ENCODE results near the gene CAMK2B. TPM values are rescaled to one million over a fixed set of nuclear protein-coding genes. Genes with fewer than 3 reads are reported as not detected.

The CAMK2B gene
- total RNA-seq, 1 experiment from 2014 or later, result 0.34 TPM

GRCh38 chr7:44266526-44266925, 58.9 kb downstream of the CAMK2B start:
- Histone ChIP-seq H3K4me2 (ENCODE audit: low read length) (no peak overlapping the region), H4K20me1 (ENCODE audit: insufficient read depth) (no peaks in the 10 kb centered on the region), H3K79me2 (ENCODE audit: insufficient read depth, low read length) (no peaks in the 10 kb centered on the region), H3K4me3 (replicated peaks in 1 of 2; ENCODE audit: low read depth in 1 of 2, low read length in 2 of 2) (no peak overlapping the region), H3K9me2 (ENCODE audit: insufficient read depth) (no peaks in the 10 kb centered on the region), H2AFZ (ENCODE audit: low read depth, low read length, poor library complexity, severe bottlenecking) (no peak overlapping the region), H3K9ac (ENCODE audit: low read length) (no peak overlapping the region), H3K27me3 (ENCODE audit: insufficient read depth, low read length) (peaks cover 5% of the 10 kb centered on the region; the same call in 1 of the 2 replicates), H3K4me1 (ENCODE audit: control insufficient read depth in 1 of 2, insufficient read depth in 2 of 2, low read length in 2 of 2) (peaks cover 0 to 8% of the 10 kb centered on the region in 2 experiments; a peak in 1 of 4 replicates), H3K36me3 (ENCODE audit: control insufficient read depth in 1 of 2, insufficient read depth in 2 of 2, low read length in 2 of 2) (no peaks in the 10 kb centered on the region), H3K9me3 (ENCODE audit: control insufficient read depth in 1 of 2, insufficient read depth in 1 of 2, low read depth in 1 of 2, low read length in 2 of 2) (no peaks in the 10 kb centered on the region), H3K27ac (ENCODE audit: low read depth, low read length) (no peak overlapping the region)
- DNase-seq (ENCODE audit: low read depth, low spot score) (no peak), ATAC-seq (no peak)
- ChIA-PET POLR2A (no interaction called here), RAD21 (ENCODE audit: low non-redundant PET in 1 of 2, low total read pairs in 2 of 2, uncharacterized antibody in 2 of 2, unreplicated experiment in 2 of 2) (no interaction called here), CTCF (no interaction called here)
- no TSS peak for BruUV-seq (replicated peaks)
- TF ChIP-seq YY1 (IDR thresholded peaks at IDR 0.05; ENCODE audit: extremely low read depth, insufficient replicate concordance, low read depth, low read length) (no peak), EZH2 (IDR thresholded peaks at IDR 0.05) (no peak), EZH2phosphoT487 (IDR thresholded peaks at IDR 0.05; ENCODE audit: borderline replicate concordance) (no peak), SRF (IDR thresholded peaks at IDR 0.05; ENCODE audit: low read depth) (no peak), RAD21 (IDR thresholded peaks at IDR 0.05; ENCODE audit: low read depth) (no peak), POLR2AphosphoS5 (IDR thresholded peaks at IDR 0.05; ENCODE audit: low read depth, low read length) (no peak), FOSL1 (IDR thresholded peaks at IDR 0.05; ENCODE audit: low read depth) (no peak), ELF1 (IDR thresholded peaks at IDR 0.05; ENCODE audit: borderline replicate concordance, low read depth) (no peak), EGR1 (IDR thresholded peaks at IDR 0.05; ENCODE audit: low read depth) (no peak), MAX (IDR thresholded peaks at IDR 0.05) (no peak), ZFX (IDR thresholded peaks at IDR 0.05) (no peak), POLR2A (IDR thresholded peaks at IDR 0.05; ENCODE audit: borderline replicate concordance, extremely low read depth, insufficient read depth, insufficient read length) (no peak), CEBPB (IDR thresholded peaks at IDR 0.05; ENCODE audit: low read depth) (no peak), CBX3 (IDR thresholded peaks at IDR 0.05; ENCODE audit: low read depth) (no peak), JUND (IDR thresholded peaks at IDR 0.05) (no peak), TCF7L2 (IDR thresholded peaks at IDR 0.05; ENCODE audit: borderline replicate concordance, extremely low read depth, insufficient read depth, insufficient read length) (no peak)
- TF ChIP-seq, protein P1, sequence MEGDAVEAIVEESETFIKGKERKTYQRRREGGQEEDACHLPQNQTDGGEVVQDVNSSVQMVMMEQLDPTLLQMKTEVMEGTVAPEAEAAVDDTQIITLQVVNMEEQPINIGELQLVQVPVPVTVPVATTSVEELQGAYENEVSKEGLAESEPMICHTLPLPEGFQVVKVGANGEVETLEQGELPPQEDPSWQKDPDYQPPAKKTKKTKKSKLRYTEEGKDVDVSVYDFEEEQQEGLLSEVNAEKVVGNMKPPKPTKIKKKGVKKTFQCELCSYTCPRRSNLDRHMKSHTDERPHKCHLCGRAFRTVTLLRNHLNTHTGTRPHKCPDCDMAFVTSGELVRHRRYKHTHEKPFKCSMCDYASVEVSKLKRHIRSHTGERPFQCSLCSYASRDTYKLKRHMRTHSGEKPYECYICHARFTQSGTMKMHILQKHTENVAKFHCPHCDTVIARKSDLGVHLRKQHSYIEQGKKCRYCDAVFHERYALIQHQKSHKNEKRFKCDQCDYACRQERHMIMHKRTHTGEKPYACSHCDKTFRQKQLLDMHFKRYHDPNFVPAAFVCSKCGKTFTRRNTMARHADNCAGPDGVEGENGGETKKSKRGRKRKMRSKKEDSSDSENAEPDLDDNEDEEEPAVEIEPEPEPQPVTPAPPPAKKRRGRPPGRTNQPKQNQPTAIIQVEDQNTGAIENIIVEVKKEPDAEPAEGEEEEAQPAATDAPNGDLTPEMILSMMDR (IDR thresholded peaks at IDR 0.05 in 2 of 3, conservative IDR thresholded peaks at IDR 0.05 in 1 of 3; ENCODE audit: borderline replicate concordance in 1 of 3, insufficient read depth in 1 of 3, low read depth in 2 of 3, low read length in 2 of 3), result no peak
- TF ChIP-seq, protein P2, sequence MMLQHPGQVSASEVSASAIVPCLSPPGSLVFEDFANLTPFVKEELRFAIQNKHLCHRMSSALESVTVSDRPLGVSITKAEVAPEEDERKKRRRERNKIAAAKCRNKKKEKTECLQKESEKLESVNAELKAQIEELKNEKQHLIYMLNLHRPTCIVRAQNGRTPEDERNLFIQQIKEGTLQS (IDR thresholded peaks at IDR 0.05), result no peak
- TF ChIP-seq, protein P3, sequence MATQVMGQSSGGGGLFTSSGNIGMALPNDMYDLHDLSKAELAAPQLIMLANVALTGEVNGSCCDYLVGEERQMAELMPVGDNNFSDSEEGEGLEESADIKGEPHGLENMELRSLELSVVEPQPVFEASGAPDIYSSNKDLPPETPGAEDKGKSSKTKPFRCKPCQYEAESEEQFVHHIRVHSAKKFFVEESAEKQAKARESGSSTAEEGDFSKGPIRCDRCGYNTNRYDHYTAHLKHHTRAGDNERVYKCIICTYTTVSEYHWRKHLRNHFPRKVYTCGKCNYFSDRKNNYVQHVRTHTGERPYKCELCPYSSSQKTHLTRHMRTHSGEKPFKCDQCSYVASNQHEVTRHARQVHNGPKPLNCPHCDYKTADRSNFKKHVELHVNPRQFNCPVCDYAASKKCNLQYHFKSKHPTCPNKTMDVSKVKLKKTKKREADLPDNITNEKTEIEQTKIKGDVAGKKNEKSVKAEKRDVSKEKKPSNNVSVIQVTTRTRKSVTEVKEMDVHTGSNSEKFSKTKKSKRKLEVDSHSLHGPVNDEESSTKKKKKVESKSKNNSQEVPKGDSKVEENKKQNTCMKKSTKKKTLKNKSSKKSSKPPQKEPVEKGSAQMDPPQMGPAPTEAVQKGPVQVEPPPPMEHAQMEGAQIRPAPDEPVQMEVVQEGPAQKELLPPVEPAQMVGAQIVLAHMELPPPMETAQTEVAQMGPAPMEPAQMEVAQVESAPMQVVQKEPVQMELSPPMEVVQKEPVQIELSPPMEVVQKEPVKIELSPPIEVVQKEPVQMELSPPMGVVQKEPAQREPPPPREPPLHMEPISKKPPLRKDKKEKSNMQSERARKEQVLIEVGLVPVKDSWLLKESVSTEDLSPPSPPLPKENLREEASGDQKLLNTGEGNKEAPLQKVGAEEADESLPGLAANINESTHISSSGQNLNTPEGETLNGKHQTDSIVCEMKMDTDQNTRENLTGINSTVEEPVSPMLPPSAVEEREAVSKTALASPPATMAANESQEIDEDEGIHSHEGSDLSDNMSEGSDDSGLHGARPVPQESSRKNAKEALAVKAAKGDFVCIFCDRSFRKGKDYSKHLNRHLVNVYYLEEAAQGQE (IDR thresholded peaks at IDR 0.05; ENCODE audit: low read depth), result no peak
- TF ChIP-seq, protein P4, sequence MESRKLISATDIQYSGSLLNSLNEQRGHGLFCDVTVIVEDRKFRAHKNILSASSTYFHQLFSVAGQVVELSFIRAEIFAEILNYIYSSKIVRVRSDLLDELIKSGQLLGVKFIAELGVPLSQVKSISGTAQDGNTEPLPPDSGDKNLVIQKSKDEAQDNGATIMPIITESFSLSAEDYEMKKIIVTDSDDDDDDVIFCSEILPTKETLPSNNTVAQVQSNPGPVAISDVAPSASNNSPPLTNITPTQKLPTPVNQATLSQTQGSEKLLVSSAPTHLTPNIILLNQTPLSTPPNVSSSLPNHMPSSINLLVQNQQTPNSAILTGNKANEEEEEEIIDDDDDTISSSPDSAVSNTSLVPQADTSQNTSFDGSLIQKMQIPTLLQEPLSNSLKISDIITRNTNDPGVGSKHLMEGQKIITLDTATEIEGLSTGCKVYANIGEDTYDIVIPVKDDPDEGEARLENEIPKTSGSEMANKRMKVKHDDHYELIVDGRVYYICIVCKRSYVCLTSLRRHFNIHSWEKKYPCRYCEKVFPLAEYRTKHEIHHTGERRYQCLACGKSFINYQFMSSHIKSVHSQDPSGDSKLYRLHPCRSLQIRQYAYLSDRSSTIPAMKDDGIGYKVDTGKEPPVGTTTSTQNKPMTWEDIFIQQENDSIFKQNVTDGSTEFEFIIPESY (IDR thresholded peaks at IDR 0.05; ENCODE audit: extremely low read depth, insufficient replicate concordance, low read length), result no peak
- intact Hi-C loops (cut with micrococcal nuclease), result no loop called here
